Fibroblast of gingiva (primary cell): ENCODE results near the gene MZF1.
A peak's percentile ranks its signal among the peaks of the same experiment; 100 is the strongest.

Experiments used
- DNase-seq: peaks from one replicate; pipeline ENCODE4 v3.0.0-alpha.2; 2011; ENCODE audit warnings: low read depth

MZF1 gene

GRCh38 chr19:58570770-58571574 is 2.2 kb downstream of the MZF1 start:
- DNase-seq, result no peak

DNA sequence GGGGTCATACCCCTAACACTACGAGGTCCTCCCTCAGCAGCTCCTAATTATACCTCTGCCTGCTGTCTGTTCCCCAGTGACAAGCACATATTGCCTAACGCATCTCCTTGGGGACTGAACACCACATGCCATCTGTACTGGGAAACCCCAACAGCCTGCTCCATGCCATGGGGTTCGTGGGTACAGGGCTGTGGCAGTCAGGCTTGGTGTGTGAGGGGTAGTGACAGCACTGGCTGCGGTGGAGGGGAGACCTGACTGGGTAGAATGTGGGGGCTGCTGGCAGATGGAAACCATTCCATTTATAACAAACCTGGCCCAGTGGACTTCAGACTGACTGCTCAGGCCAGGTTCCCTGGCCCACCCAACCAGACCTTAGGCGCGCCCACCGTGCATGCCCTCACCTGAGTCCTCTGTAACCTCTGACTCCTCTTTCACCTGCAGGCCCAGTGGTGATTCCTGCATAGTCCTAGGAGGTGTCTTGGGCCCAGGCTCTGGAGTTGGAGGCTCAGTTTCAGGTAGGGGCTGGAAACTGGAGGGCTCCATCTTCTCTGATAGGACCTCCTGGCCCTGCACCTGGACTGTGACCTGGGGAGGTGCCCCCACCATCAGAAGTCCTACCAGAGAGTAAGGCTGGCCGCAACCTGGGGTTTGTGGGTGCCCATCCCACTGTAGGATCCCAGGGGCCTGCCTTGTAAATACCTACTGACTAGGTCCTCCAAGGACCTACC is 3.0 kb downstream of the MZF1 start:
- DNase-seq, result no peak

GRCh38 chr19:58569191-58569942 is 3.8 kb downstream of the MZF1 start:
- no peak for DNase-seq

GRCh38 chr19:58568453-58569130 is 4.5 kb downstream of the MZF1 start:
- no peak for DNase-seq

DNA sequence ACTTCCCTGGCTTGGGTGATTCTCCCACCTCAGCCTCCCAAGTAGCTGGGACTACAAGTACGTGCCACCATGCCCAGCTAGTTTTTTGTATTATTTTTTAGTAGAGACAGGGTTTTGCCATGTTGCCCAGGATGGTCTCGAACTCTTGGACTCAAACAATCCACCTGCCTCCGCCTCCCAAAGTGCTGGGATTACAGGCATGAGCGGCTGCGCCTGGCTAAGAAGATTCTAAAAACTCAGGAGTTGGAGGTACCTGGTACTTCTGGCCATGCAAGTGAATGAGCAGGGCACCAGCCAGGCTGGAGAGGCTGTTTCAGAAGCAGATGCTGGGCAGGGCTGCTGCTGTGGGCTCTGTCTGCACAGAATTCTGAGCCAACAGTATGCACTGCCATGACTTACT is 6.1 kb downstream of the MZF1 start:
- no peak for DNase-seq

DNA sequence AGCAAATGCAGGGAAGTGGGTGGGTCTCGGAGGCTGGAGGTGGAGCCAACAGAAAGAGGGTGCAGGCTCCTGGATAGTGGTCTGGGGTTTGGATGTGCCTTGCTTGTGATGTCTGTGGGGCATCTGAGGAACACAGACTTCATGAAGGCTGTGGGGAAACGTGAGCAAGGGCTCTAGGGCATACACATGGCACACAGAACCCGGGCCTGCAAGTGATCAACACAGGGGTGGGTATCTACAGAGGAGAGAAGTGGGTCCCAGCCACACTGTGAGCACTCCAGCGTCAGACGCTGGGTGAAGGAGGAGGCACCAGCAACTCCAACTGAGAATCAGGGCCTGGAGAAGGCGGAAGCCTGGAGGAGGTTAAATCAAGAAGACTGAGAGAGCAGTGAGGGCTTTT is 9.3 kb downstream of the MZF1 start:
- DNase-seq, result no peak

GRCh38 chr19:58563034-58563573 is 10.0 kb downstream of the MZF1 start:
- no peak for DNase-seq

GRCh38 chr19:58562122-58563033 is 10.8 kb downstream of the MZF1 start:
- DNase-seq, result peak; percentile 29

DNA sequence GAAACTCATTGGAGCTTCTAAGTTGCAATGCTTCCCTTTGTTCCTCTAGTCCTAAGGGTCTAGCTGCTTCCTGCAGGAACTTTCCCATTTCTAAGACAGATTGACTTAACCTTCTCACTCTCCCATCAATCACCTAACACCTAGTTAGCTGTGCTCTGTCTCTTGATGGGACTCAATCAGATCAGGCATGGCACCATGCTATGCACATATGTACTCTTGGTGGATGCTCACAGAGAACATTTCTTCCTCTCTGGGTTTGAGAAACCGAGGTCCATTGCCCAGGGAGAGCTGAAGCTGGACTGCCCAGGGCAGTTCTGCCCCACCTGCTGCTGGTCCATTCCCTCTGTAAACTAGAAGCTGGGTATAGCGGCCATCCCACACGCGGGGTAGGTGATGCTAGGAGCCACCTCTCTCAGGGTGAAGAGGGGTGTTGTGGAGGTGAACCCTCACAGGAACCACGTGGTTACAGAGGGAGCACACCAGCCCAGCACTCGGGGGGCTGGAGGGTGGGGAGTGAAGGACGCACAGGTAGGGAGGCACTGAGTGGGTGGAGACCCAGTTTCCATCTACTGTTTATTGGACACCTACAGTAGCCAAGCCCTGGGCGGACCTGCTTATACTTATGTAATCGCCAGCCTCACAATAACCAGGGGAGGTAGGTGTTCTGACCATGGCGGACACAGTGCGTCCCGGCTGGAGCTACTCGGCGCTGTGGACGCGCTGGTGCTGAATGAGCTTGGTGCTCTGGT is 11.6 kb downstream of the MZF1 start:
- DNase-seq, result no peak

DNA sequence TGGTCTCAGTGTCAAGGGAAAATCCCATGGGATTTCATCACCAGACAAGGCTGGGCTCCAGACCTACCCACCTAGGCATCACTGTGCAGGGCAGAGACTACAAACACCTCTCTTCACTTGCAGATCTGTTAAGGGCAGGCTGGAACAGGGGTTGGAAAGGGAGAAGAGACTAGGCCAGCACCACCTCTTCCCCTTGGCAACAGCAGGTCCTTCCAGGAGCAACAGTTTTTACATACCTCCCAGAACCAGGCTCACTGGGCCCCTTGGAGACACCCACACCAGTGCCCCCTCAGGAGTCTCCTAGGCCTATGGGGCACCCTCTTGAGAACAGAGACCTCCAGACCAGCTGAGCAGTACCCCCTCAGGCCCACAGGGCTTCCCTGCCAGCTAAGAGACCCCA is 12.2 kb downstream of the MZF1 start:
- DNase-seq, result no peak

- DNase-seq, result no peak
Measured at GRCh38 chr19:58560007-58560887, 12.9 kb downstream of the MZF1 start.

DNA sequence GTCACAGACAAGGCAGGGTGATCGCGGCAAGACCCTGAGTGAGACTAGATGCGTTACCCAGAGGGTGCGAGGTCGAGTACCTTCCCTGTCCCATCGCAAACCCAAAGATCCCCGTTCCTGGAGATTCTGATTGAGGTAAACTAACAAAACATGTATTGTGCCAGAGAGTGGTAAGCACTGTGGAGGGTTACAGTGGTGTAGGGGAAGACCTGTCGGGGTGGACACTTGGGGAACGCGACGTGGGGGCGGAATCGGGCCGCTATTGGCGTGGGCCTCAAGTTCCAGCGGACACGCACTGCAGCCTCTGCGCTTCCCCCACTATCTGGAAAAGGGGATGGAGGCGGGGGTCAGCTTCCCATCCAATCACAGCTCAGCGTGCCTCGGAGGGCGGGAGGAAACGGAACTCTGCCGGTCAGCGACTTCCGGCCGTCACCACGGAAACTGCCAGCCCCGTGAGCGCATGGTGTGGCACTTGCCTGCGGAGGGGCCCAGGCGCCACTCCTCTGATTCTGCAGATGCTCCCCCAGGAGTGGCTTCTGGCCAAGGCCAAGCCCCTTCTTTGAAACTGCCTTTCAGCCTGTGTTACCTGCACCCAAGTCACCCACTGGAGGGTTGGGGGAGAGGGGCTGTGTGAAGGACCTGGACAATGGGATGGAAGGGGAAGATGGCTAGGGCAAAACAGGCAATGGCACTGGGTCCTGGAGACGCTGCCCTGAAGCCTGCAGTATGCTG is 13.7 kb downstream of the MZF1 start:
- peak; percentile 93 for DNase-seq

DNA sequence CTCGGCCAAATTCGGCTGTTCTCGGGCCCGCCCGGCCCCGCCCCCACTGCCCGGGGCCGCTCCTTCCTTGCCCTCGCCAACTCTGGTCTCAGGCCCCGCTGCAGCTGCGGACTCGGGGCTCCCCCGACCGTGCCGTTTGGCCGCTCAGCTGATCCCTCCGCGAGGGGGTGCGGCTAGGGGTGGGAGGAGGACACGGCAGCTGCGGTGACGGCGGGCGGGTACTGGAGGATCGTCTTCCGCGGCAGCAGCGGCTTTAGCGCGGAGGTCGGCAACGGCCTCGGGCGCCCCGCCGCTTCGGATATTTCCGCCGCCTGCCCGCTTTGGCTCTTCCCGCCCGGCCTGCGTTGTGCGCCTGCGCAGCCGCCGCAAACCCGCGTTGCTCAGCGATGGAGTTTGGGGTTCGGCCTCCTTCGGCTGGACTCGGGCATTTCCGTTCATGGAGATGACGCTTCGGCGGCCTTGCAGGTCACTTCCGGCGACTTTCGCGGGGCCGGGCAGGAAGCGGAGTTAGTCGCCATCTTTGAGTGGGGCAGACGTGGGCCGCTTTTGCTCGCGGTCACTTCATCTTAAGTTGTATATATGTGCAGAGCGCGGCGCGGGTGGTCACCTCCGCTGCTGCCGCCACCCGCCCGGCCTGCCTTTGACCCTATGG is 14.4 kb downstream of the MZF1 start:
- DNase-seq, result peak; percentile 98

DNA sequence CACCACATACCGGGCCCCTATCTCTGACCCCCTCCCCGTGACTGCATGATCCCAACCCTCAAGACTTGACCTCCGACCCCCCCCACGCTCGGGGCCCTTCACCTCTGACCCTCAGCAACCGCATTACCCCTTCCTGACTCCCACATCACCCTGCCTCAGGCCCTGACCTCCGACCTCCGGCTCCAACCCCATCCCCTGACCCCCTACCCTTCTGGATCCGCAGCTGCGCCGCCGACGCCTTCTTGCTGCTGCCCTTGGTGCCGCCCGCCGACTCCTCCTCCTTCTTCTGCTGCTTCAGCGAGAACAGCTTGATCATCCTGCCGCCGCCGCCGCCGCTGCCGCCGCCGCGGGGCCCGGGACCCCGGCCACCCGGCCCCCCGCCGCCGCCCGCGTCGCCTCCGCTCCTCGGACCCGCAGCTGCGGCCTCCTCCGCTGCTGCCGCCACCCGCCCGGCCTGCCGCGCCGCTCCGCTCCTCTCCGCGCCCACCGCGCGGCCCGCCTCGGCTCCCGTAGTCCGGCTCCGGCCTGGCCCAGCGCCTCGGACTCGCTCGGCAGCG is 15.0 kb downstream of the MZF1 start, which contains the start of gene UBE2M:
Gene UBE2M, minus strand, starts transcription at position 546 of the 557 bp plus-strand sequence. Its CDS starts 230 bp downstream, at position 316.
- DNase-seq, result peak; percentile 47

DNA sequence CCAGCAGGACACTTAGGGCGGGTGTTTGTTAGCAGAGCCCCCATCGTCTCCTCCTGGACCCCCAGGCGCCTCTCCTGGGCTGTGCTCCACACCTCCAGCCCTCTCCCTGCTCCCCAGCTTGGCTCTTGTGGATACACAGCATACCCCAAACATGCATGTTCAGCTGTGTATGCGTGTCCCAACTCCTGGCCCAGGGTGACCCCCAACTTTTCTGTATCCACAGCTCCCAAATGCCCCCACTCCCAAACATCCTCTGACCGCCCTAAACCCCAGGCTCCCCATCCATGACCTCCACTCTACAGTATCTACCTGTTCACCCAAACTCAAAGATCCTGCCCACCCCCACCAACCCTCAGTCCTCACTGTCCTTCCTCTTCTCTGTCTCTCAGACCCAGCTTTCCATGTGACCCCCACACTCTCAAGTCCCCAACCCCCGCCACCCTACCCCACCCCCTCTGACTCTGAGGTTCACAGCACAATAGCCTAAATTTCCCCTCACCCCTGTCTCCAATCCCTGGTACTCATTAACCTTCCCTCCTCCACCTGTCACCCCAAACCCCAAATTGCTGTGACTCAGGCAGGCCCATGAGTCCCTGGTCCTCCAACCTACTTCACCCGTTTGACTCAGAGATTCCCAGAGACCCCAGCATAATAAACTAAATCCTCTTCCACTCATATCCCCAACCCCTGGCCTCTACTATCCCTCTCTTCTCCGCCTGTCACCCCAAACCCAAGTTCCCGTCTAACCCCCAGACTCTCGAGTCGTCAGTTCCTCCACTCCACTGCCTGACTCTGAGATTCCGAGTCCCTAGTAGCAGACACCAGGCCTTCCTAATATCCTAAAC is 15.7 kb downstream of the MZF1 start:
- DNase-seq, result no peak

DNA sequence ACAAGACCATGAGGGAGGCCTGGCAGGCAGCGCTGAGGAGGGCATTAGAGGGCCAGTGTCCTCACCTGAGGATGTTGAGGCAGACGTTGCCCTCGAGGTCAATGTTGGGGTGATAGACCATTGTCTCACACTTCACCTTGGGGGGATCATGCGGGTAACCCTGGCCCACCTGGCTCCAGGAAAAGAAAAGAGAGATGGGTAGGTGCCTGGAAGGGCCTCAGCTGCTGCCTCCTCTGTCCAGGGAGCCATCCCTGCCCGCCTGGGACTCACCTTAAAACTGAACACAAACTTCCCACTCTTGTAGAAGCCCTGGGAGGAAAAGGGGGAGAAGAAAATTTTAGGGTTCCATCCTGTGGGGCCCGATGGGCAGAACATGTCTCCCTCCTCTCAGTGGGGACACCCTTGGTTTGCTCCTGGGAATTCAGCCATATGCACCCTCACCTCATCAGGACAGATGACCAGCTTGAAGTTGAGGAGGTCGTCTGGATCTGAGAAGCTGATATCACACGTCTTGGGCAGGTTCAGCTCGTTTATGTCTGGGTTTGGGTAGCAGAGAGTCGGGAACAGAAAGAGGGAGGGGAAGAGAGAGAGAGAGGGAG is 16.4 kb downstream of the MZF1 start:
- DNase-seq, result no peak
